ENCODE measurements around the gene MRPS27.
A peak's percentile ranks its signal among the peaks of the same experiment; 100 is the strongest.

MRPS27 gene

DNA sequence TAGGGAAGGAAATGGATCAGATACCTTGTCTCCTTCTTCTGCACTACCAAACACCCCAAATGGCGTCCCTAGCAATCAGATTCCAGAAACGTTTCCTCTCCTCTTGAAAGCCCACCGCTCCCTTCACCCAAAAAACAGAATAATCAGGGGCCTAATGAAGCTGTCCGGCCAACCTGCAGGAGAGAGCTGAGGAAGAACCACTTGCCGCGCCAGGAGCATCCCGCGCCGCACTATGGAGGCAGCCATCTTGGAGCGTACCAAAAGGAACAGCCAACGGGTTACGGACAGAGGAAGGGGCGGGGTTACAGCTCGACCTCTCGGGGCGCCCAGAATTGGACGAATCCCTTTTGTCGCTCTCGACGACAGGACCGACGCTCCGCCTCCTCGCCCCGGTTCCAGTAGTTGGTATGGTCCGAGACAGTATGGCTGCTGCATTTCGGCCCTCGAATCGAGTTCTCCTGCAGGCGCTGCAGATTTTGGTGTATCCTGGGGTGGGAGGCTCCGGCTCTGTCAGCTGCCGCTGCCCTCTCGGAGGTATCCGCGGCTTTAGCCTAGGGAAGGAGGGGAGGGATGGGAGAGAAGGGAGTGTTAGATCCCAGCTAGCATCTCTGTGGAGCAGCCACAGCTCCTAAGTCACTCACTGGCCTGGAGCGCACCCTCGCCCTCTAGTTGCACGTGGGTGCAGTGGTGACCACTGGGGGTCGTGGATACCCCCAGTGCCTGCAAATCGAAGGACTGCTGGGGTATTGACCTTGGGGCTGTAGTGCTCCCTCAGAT is at the start of gene MRPS27, which contains the start of gene PTCD2:
MRPS27 (minus strand) TSS at position 265 of the 777 bp plus-strand sequence; CDS start at position 246, 19 bp downstream.
PTCD2 (plus strand) TSS at position 398 of the 777 bp plus-strand sequence; CDS start at position 408, 10 bp downstream.
- peak; percentile 99 for DNase-seq (ENCODE audit: low read depth)

DNA sequence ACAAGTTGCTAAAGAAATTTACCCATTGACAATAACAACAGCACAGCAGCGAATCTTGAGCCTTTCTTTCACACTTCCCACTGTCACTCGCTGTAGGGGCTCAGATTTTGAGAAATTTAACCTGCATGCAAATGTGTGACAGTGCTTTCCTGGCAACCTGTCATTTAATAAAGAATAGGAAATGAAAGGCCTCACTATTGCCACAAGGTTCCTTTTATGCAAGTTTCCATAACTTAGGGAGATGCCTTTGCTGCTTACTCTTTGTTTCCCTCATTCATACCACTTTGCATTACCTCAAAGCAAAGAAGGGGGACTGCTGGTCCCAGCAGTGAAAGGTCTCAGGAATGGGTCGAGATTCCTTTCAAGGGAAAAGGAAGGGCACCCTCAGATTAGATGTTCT is 49.7 kb upstream of the MRPS27 start:
- DNase-seq (ENCODE audit: low read depth) = no peak

DNA sequence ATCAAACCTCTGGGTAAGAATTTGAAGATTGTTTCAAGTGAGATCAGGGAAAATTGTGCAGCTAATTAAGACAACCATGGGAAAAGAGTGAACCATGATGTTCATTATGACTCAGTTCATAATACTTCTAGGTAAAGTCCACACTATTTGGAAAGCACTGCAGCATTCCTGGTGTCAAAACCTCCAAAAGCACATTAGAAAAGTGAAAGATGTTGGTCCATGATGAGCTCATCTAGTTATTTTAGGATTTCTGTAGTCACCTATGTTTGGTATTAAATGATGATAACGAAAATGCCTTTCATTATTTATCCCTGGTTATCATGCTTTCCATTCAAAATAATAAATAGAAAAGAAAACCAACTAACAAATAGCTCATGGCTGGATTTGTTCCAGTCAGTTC is 49.3 kb upstream of the MRPS27 start:
- peak; percentile 25 for DNase-seq (ENCODE audit: low read depth)

DNA sequence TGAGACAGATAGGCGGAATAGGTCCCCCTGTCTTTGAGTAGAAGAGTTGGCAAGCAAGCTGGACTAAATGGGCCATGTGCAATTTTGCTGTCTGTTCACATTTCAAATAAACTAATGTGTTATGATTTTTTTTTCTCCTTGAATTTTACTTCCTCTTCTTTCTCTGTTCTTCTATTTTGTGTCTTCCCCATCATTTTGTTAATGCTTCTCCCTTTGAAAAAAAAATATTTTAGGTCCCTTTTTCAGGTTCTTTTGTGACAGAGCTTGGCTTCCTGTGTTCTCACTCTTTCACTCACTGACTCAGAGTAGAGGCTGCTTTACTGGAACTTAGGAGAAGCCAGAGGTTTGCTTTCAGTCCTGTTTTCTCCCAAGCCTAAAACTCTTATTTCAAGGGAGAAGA is 48.2 kb upstream of the MRPS27 start:
- no peak for DNase-seq (ENCODE audit: low read depth)

DNA sequence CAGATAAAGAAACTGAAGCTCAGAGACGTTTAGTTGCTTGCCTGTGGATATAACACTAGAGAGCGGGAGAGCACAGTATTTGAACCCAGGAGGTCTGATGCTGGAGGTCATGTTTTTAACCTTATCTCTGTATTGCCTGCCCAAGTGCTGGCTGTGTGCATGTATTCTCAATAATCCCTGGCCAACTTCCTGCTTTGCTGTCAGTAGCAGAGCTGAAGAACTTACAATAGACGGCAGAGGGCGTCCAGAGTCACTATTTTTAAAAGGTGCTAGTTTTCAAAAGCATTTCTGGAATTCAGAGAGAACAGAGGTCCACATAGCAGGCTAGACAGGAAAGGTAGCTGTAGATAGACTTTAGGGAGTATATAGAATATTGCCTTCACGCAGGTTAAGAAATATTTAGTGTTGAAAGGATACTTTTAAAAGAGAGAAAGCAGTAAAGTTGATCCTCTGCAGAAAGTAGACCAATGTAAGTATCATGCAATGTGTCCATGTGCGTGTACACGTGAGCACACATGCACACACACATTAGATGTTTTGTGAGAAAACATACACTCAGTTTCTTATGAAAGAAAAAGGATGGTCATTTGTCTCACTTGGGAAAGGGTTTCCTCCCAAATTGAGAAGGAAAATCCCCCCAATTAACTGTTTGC is 46.4 kb upstream of the MRPS27 start:
- peak; percentile 74 for DNase-seq (ENCODE audit: low read depth)

DNA sequence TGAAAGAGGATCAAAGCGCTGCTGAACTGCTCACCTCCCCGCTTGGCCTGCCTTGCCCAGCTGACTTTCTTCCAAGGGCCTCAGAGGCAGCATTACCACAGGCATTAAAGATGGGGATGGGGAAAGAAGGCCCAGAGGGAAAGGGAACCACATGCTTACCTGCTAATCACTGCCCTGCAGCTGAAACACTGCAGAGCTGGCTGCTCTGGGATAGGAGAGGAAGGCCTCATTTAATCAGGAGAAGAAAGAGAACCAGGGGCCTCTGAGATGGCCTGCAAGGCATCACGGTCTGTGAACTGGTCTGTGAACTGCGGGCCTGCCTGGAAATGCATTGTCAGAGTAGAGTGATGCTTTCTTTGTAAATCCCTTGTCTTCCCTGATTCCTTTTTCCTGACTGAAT is 44.9 kb upstream of the MRPS27 start:
- DNase-seq (ENCODE audit: low read depth) = no peak

DNA sequence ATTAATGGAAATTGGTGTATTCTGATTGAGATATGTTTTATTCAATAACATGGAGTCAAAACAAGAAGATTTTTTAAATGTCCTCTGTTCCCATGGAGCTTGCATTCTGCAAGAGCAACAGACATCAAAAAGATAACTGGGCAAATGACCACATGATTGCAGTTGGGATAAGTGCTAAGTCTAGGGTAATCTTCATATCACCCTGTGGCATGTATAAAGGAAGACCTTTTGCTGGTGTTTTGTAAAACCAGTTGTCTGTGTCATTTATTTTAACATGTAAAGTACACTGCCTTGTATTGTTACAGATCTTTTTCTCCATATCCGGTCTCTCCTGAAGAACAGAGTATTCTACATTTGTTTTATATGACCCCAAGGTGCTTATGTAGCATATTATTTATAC is 44.1 kb upstream of the MRPS27 start:
- DNase-seq (ENCODE audit: low read depth) = peak; percentile 43

DNA sequence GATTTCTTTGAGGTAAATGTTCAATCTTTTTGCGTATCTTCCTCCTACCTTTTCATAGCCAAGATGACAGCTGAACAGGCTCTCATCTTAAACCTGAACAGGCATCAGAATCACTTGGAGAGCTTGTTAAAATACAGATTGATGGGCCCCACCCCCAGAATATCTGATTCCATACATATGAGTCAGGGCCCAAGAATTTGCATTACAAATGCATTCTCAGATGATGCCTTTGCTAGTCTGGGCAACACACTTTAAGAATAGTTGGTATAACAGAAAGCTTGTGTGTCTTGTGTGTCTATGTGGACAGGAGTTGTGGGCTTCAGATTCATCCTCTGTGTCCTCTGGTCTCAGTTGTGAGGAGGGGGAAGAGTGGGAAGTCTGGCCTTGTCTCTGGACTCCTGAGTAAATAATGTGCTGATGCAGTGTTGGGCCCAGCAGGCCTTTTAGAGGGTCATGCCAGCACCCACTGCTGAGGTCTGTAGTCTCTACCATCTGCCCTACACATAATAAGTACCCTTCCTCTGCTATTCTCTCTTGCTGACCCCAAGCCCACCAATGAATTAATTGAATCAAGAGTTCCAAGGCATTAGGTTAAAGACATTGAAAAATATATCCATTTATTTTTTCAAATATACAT is 43.2 kb upstream of the MRPS27 start:
- DNase-seq (ENCODE audit: low read depth) = peak; percentile 76

DNA sequence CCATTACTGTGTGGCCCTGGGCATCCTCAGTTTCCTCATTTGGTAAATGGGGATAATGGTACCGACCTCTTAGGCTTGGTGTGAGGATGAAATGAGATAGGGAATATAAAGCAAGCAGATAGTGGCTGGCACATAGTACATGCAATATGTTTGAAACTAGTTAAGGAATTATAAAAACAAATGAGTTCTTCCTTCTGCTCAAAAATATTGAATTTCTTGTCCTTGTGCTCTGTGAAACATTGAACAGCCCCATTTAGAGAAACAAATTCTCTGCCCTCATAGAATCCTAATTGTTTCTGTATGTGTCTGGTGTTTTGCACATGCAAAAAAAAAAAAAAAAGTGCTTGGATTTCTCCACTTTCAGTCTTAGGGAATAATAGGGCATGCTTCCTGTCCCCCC is 39.8 kb upstream of the MRPS27 start:
- no peak for DNase-seq (ENCODE audit: low read depth)

DNA sequence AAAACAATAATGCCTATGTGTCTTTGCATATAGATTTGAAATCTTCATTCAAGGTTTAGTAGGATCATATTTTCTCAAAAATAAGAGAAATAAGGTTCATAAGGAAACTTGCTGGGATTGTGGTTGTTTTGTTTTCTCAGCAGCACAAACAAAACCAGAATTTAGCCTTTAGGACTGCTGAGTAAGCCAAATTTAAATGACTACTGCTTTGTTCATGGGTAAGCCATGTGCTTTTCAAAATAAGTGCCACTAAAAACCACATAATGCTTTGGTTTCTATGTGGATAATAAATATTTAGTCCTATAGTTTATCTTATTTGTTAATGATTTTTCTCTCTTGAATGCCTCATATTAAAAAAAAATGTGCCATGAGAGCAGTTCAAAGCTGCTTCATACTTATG is 38.9 kb upstream of the MRPS27 start:
- no peak for DNase-seq (ENCODE audit: low read depth)

DNA sequence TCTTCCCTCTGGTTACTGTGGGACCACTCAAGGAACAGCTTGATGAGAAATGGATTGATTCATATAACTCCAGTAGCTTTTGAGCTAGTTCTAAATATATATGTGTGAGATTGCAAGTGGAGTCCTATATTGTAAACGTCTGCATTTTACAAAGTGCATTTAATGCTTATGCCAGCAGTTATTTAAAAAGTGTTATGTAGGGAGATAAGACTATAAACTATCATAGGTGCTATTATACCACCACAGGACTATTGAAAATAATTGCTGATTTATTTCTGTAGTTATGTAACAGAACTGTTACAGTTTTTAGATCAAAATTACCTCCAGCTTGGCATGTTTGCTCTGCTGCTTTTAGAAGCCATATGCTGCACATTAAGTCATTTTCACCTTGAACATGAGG is 36.3 kb upstream of the MRPS27 start:
- no peak for DNase-seq (ENCODE audit: low read depth)

DNA sequence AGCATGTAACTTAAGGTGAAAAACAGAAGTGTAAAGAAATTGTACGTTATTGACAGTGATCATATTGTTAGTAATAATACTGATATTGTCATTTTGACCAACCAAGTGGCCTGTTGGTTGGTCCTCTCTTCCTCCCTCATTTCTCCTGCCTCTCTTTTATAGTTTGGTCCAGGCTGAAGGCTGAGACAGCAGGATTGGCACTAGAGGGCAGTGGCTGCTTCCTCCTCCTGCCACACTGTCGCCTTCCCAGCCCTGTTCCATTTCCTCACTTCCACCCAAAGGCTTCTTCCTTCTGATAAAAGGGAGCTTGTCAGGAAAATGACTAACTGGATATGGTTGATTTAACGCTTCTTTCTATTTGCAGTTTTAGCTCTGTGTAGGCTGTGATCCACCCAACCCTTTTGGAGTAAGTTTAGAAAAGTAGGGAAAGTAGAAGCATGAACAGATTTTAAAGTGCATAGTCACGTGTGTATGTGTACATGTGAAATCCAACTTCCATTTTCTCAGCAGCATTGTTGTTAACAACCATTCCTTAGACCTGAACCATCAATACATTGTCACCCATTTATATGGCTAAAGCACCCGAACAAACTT is 35.8 kb upstream of the MRPS27 start:
- DNase-seq (ENCODE audit: low read depth) = peak; percentile 37

DNA sequence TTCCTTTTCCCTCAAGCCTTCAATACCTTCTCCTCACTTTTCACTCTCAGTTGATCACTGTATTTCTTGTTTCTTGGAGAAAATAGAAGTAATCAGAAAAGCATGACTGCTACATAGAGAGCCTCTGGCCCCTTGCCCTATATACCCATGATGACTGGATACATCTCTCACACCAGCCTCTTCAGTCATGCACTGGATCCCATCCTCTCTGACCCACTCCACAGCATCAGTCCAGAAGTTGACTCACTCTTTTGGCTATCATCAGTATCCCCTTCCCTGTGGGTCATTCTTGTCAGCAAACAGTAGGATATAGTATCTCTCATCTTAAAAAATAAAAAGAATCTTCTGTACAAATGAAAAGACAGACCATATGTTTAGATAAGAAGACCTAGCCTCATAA is 33.0 kb upstream of the MRPS27 start:
- DNase-seq (ENCODE audit: low read depth) = peak; percentile 12

DNA sequence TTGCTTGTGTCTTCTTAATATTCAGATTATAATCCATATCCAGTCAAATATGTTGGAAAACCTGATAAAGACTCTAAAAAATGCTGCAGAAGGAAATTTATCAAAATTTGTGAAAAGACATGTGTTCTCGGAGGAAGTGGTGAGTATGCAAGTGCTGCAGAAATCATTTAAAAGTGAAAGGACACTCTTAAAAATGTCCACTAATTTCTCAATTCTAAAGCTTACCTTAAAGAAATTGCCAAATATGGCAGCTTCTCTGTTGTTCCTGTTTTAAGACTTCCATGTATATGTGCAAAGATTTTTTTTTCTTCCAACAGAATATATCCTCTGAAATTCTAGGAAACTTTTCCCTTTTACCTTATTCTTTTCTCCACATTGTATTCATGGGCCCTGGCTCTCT is 32.6 kb upstream of the MRPS27 start:
- no peak for DNase-seq (ENCODE audit: low read depth)

DNA sequence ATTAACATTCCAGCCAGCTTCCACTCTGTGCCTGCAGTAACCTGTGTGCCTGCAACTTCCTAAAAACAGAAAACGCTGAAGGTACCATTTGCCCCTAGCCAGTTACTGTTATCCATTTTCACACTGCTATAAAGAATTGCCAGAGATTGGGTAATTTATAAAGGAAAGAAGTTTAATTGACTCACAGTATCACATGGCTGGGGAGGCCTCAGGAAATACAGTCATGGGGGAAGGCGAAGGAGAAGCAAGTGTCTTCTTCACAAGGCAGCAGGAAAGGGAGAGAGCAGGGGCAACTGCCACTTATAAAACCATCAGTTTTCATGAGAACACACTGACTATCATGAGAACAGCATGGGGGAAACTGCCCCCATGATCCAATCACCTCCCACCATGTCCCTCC is 31.3 kb upstream of the MRPS27 start:
- peak; percentile 10 for DNase-seq (ENCODE audit: low read depth)

DNA sequence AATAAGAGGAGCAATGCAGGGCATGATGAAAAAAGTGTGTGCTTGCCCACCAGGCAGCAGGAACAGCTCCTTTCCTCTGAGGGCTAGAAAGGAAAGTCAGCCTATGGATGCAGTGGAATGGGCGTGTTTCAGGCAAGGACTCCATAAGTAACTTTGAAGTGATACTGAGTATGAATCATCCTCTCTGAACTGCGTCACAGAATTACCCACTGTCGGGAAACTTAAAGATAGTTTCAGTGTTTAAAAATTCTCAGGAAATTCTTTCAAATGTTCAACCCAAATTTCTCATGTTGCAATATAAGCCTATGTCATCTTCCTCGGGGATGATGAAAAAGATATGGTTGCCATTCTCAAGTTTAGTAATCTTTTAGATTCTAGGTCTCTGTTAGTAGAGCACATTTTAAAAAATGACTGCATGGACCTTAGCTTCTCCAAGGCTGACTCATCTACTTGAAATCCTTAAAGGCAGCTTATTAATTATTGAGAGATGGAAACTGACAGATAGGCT is 27.8 kb upstream of the MRPS27 start:
- peak; percentile 96 for DNase-seq (ENCODE audit: low read depth)

DNA sequence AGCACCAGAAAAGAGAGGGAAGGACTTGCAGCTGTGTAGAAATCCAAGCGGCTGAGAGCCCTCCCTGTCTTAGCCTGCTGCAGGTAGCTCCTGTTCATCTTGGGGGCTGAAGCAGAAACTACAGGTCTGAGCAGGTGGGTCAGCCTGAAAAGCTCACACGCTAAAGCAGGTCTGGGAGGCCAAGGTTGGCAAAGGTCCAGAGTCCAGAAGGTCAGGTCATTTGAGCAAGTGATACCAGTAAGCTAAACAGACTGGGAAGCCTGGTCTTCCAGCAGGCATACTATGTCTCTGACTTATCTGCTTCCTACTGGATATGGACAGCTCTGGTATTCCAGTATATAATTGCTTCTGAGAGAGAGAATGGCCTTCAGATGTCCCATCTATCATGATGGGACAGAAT is 26.4 kb upstream of the MRPS27 start:
- no peak for DNase-seq (ENCODE audit: low read depth)

DNA sequence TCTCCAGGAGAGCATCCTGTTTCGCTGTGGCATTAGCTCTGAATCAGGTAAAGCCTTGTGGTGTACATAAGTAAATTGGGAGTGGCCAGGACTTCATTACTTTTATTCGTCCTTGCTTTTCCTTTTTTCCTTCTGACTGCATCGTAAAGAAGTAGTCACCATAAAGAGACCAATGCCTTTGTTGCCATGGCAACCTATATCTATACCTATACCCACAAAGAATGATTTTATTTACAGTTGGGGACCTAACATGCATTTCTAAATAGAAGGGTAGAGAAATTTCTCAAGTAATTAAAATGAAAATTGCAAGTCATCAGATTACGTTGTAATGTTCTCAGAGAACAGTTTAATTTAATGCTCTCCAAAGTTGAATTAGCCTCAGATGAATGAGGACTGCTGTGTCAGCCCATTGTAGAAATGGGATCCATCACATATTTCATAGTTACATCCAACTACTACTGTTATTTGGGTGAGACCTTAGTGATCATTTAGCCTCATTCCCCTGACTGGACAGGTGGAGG is 18.7 kb upstream of the MRPS27 start:
- DNase-seq (ENCODE audit: low read depth) = no peak

DNA sequence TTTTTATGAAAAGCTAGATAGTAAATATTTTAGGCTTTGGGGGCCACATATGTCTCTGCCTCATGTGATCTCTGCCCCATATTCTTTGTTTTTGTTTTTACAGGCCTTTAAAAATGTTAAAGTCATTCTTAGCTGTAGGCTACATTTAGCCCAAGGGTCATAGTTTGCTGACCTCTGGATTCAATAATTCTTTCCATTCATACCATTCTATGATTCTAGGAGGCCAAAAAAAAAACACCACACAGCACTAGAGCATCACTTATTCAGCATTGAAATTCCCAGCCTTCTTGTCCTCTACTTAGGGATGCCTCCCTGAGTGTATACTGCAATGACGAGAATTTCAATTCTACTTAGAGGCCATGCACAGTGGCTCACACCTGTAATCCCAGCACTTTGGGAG is 17.1 kb upstream of the MRPS27 start:
- DNase-seq (ENCODE audit: low read depth) = no peak

DNA sequence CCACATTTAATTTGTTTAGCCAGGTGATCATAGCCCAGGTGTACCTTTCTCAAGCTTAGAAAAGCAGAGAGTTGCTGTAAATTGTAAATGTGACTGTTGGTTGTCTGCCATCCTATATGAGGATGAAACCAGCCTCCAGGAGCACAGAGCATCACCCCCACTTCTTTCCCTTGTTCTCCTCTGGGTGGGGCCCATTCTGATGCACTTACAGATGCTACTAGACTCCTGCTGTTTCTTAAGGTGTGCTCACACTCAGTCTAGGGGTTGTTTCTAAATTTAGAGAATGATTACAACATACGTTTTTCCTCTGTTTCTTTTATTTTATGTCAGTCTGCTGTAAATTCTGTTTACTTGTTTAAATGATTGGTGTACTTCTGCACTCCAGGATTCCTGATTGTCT is 10.7 kb upstream of the MRPS27 start:
- no peak for DNase-seq (ENCODE audit: low read depth)

DNA sequence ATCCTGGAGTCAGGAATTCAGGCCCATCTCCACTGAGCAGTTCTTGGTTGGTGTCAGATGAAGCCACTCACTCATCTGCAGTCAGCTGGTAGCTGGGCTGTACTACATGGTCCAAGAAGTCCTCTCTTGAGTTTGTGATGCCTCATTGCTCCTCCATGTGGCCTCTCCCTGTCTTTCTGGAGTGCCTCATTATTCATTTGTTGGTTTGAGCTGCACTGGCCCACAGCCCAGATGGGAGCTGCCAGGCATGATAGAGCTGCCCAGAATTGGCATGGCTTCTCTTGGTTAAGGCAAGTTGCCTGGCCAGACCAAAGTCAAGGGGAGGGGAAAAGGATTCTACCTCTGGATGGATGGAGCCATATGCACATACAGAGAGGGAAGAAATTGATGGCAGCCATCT is 8.1 kb upstream of the MRPS27 start:
- DNase-seq (ENCODE audit: low read depth) = peak; percentile 58

DNA sequence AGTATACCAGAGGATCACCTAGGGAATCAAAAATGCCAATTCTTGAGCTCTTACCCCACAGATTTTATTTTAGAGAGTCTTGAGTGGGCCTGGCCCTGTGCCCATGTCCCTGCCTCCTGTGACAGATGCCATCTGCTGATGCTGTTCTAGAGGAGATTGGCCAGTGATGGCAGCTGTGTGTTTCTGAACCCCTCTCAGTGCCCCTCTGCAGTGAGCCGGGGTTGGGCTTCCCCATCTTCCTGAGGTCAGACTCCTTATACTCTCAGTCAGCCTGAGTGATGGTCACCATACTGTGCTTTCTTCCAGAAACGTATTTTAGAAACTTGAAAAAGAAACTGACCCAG is 6.2 kb upstream of the MRPS27 start:
- no peak for DNase-seq (ENCODE audit: low read depth)

Data from amniotic epithelial cell (primary cell).